ENCODE measurements around the gene SEC63.

SEC63 gene

DNA sequence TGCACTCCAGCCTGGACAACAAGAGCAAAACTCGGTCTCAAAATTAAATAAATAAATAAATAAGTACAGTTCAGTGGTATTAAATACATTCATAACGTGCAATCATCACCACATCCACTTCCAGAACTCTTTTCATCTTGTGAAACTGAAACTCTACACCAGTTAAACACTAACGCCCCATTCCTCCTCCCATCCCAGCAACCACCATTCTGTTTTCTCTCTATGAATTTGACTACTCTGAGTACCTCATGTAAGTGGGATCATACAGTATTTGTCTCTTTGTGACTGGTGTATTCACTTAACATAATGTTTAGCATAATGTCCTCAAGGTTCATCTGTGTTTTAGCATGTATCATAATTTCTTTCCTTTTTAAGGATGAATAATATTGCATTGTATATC, 104.8 kb downstream of the SEC63 start:
- peak; percentile 52 for DNase-seq

GRCh38 chr6:107849325-107849724, 108.7 kb downstream of the SEC63 start:
- DNase-seq = no peak

GRCh38 chr6:107847844-107848802, 109.9 kb downstream of the SEC63 start:
- DNase-seq = peak; percentile 80

DNA sequence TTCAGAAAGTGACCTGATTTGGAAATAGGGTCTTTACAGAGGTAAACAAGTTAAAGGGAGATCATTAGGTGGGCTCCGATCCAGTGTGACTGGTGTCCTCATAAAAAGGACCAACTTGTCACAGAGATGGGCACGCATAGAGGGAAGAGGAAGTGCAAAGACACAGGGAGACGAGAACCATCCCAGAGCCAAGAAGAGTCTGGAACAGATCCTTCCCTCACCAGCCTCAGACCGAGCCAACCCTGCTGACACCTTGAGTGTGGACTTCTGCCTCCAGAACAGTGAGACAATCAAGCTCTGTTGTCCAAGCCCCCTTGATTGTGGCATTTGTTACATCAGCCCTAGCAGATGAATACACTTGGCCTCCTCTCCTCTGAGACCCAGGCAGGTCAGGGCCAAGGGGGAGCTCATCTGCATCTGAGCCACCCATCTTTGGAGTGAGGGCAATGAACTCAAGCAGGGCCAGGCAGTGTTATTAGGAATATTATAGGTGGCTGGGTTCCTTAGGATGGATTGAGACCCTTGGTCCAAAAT, 111.7 kb downstream of the SEC63 start:
- DNase-seq = no peak

DNA sequence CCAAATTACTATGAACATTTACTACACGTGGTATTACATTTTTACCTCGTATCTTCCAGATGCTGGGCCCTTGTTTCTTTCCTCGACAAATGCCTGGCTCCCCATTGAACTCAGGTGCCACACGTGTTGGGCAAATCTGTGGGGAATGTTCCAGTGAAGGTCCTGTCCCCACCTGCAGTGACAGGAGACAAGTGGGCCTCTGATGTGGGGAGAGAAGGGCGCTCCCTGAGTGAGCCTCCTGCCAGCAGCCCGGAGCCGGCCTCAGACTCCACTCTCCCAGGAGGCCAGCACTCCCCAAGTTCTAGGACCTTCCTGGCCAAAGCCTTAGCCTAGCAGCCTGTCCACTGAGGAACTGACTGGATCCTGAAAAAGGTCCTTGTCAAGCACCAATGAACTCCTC, 112.2 kb downstream of the SEC63 start:
- no peak for DNase-seq

DNA sequence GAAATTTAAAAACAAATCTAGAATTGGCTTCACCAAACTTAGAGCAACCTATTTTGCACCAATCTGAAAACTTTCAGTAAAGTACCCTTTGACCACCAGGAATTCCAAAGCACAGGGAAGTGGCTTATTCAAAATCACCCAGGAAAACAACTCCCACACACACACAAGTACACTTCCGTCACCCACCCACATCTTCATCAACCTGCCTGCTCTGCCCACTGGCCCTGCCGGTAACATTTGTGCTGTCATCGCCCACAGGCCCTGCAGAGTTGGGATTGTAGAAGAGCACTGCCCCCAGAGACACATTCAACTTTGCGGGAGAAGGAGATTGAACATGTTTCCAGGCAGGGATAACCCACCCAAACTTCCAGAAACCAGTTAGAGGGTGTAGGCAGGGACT, 114.6 kb downstream of the SEC63 start:
- no peak for DNase-seq

DNA sequence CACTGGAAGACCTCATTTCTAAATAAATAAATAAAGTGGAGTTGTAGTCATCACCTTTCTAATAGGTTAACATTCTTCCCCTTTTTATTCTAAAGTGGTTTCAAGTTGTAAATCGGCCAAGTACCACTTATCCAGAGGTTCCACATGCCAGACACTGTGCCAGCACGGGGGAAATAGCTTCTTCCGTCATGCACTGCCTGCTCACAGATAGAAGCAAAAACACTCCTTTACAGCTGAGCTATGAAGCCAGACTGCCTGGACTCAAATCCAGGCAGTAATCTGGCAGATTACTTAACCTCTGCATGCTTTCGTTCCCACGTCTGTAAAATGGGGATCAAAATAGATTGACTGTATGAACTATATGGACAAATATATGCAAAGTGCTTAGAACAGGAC, 116.7 kb downstream of the SEC63 start:
- DNase-seq = no peak

DNA sequence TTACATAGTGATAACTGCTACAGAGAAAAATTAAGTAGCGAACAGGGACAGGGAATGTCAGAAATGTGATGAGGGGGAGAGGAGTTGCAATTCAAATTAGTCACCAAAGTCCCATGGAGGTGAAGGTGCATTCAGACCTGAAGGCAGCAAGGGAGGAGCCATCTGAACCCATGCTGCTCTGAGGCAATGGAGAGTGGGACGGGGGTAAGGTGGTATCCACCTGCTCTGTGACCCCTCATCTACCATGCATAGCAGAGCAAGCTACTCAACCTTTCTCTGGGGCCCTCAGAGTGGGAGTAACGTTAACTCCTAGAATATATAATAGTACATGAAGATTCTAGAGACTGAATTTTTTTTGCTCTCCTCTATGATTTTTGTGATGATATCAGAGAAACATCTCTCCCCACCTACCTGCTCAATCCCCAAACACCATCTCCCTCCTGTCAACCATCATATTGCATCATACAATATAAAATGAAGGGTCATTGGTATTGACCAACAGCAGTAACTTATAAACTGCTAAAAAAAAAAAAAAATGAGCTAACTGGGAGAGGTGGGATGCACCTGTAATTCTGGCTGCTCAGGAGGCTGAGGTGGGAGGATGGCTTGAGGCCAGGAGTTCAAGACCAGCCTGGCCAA, 117.3 kb downstream of the SEC63 start:
- DNase-seq = no peak

- DNase-seq = no peak
Observed at GRCh38 chr6:107833136-107833535, 124.9 kb downstream of the SEC63 start.

- no peak for DNase-seq
Observed at GRCh38 chr6:107832151-107833056, 125.6 kb downstream of the SEC63 start.

DNA sequence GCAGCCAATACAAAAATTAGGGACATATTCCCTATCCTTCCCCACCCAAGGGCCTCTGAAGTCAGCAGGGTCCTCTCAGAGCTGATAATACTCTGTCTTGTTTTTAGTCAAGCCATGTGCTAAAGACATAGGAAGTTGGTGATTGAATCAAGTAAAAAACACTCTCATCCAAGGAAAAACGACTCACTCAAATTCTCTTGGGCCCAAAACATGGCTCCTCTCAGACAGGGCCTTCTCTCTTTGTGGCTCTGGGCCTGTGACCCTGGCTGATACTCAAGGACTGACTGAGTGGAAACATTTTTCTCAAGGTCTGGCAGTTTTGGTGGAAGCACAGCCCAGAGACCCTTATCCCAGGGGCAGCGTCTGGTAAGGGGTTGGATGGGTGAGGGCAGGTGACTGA, 127.9 kb downstream of the SEC63 start:
- DNase-seq = no peak

DNA sequence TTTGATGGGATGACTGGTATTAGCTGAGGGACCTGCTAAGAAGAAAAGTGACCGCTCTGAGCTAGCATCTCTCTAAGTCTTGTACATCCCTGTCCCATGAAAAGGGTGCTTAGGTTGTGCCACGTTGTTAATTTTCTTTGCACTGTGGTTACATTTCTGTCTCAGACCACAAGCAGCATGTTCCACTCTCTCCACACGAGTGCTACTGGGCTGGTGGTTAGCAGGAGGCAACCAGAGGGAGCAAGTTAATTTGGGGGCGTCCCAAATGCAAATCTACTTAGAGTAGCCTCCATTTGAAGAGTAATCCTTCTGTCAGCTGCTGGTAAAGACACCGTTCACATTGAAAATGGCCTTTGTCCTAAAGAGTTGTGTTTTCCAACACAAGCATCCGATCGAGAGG, 130.5 kb downstream of the SEC63 start:
- DNase-seq = no peak

GRCh38 chr6:107823047-107823557, 134.9 kb downstream of the SEC63 start:
- peak; percentile 58 for DNase-seq

GRCh38 chr6:107822176-107823046, 135.6 kb downstream of the SEC63 start:
- DNase-seq = peak; percentile 70

- no peak for DNase-seq
Observed at GRCh38 chr6:107821591-107821990, 136.4 kb downstream of the SEC63 start.

GRCh38 chr6:107820338-107821261, 137.4 kb downstream of the SEC63 start:
- no peak for DNase-seq

DNA sequence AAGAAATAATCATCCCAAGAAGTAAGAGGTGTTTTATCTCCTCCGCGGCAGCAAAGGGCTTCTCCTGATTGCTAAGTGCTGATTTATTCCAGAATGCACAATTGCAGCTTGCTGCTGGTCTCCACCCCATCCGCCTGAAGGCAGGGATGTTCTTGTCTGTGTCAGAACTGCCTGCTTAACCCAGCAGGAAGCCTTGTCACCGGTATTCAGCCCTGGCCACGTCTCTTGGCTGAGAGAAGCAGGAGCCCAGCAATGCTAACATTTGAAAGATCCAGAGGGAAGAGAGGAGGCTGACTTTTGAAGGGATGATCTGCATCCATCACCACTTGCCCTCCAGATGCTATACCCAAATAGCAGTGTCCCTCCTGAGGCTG, 138.1 kb downstream of the SEC63 start:
- no peak for DNase-seq

GRCh38 chr6:107819217-107819616, 138.8 kb downstream of the SEC63 start:
- no peak for DNase-seq

DNA sequence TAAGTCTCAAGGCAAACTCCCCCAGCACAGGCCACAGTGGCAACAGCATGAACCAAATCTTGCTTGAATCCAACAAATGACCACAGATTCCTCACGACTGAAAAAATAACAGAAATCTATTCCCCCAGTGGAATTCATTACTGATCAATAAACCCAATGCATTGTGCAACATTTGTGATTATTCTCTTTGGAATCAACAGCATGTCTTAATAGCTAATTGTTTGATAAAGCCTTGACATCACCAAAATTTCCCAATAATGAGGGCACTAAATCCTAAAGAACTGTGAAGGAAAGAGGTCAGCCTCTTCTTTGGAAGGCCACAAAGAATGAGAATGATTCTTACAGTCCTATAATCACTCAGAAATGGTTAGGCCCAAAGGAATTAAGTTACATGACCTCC, 139.7 kb downstream of the SEC63 start:
- DNase-seq = no peak

GRCh38 chr6:107817784-107818183, 140.2 kb downstream of the SEC63 start:
- DNase-seq = no peak
